ENCODE measurements around the gene SLC35G6.
A peak's percentile ranks its signal among the peaks of the same experiment; 100 is the strongest.
"Not testable (repeated sequence)": the region's sequence is repeated elsewhere in the genome, so short reads cannot be mapped to it uniquely, and the experiment has no call there.

The SLC35G6 gene

GRCh38 chr17:7479213-7480088 lies 1.8 kb upstream of the SLC35G6 start, which contains the start of gene ZBTB4:
ZBTB4 (minus strand) TSS chr17:7479631; CDS start chr17:7466801, 12,830 bp downstream.
- peak; percentile 80 for DNase-seq

GRCh38 chr17:7480089-7480384 lies 1.2 kb upstream of the SLC35G6 start:
- DNase-seq: no peak

GRCh38 chr17:7481842-7482741 lies 846 bp downstream of the SLC35G6 start:
- not testable (repeated sequence) for DNase-seq

- DNase-seq: not testable (repeated sequence)
Observed at GRCh38 chr17:7482742-7483088, 1.5 kb downstream of the SLC35G6 start.

GRCh38 chr17:7483255-7484066 lies 2.2 kb downstream of the SLC35G6 start:
- peak; percentile 95 for DNase-seq

GRCh38 chr17:7484067-7484918 lies 3.0 kb downstream of the SLC35G6 start, which contains the start of gene POLR2A:
POLR2A (plus strand) TSS chr17:7484366.
- peak; percentile 99 for DNase-seq

- no peak for DNase-seq
Observed at GRCh38 chr17:7484919-7485377, 3.7 kb downstream of the SLC35G6 start.

GRCh38 chr17:7486181-7486580 lies 4.9 kb downstream of the SLC35G6 start:
- DNase-seq: no peak

GRCh38 chr17:7490144-7490543 lies 8.9 kb downstream of the SLC35G6 start:
- no peak for DNase-seq

- DNase-seq: no peak
Observed at GRCh38 chr17:7491583-7491982, 10.3 kb downstream of the SLC35G6 start.

- no peak for DNase-seq
Observed at GRCh38 chr17:7493941-7494340, 12.7 kb downstream of the SLC35G6 start.

- DNase-seq: no peak
Observed at GRCh38 chr17:7495906-7496434, 14.7 kb downstream of the SLC35G6 start.

GRCh38 chr17:7496470-7497183 lies 15.4 kb downstream of the SLC35G6 start:
- no peak for DNase-seq

- no peak for DNase-seq
Observed at GRCh38 chr17:7497228-7497627, 16.0 kb downstream of the SLC35G6 start.

- DNase-seq: no peak
Observed at GRCh38 chr17:7497636-7498035, 16.4 kb downstream of the SLC35G6 start.

- DNase-seq: no peak
Observed at GRCh38 chr17:7499161-7499560, 17.9 kb downstream of the SLC35G6 start.

- DNase-seq: no peak
Observed at GRCh38 chr17:7501729-7502128, 20.5 kb downstream of the SLC35G6 start.

- DNase-seq: no peak
Observed at GRCh38 chr17:7502171-7502847, 21.1 kb downstream of the SLC35G6 start.

- DNase-seq: no peak
Observed at GRCh38 chr17:7502987-7503386, 21.7 kb downstream of the SLC35G6 start.

- DNase-seq: no peak
Observed at GRCh38 chr17:7503521-7503920, 22.3 kb downstream of the SLC35G6 start.

Measured in CD4-positive, alpha-beta T cell treated with Interleukin-10 for 1 hour (primary cell).